CD14-positive monocyte (primary cell): ENCODE results near the gene TAF15. TPM values are rescaled to one million over a fixed set of nuclear protein-coding genes. Genes with fewer than 3 reads are reported as not detected.

Source experiments
- DNase-seq, 3 donors: peaks; one replicate each; pipeline ENCODE4 v3.0.0-alpha.2; 2011 to 2022
- H2AFZ ChIP-seq: 2 replicates; pipeline ENCODE4 v1.6.0; 2012; ENCODE audit warnings: mild to moderate bottlenecking, low read depth, low read length, inconsistent platforms; ENCODE audit not compliant: insufficient read depth, poor library complexity, severe bottlenecking
- H3K27ac ChIP-seq, 2 donors: 1 replicate in 1 of 2; 2 replicates in 1 of 2; pipeline ENCODE4 v1.5.1; 2012 to 2013; ENCODE audit warnings: low read length in 2 of 2, control low read depth in 1 of 2, inconsistent platforms in 1 of 2, low read depth in 1 of 2, mild to moderate bottlenecking in 1 of 2
- H3K27me3 ChIP-seq, 2 donors: one replicate each; pipeline versions ENCODE4 v1.6.0 to v1.6.1; 2011 to 2013; ENCODE audit warnings: low read length in 2 of 2; ENCODE audit not compliant: control insufficient read depth in 2 of 2, insufficient read depth in 2 of 2
- H3K36me3 ChIP-seq, 2 donors: replicated peaks in 1 of 2; 1 replicate in 1 of 2; 2 replicates in 1 of 2; pipeline versions ENCODE4 v1.5.1 to v1.6.1; 2012 to 2013; ENCODE audit warnings: low read length in 2 of 2, control low read depth in 1 of 2, inconsistent platforms in 1 of 2, mild to moderate bottlenecking in 1 of 2; ENCODE audit not compliant: insufficient read depth in 2 of 2, control insufficient read depth in 1 of 2
- H3K4me1 ChIP-seq, 2 donors: 1 replicate in 1 of 2; 2 replicates in 1 of 2; pipeline versions ENCODE4 v1.5.1 to v1.6.1; 2012 to 2013; ENCODE audit warnings: low read length in 2 of 2, control low read depth in 1 of 2, inconsistent platforms in 1 of 2, mild to moderate bottlenecking in 1 of 2, moderate library complexity in 1 of 2; ENCODE audit not compliant: insufficient read depth in 2 of 2, control insufficient read depth in 1 of 2
- H3K4me2 ChIP-seq: replicated peaks from 2 replicates; pipeline ENCODE3; 2012; ENCODE audit warnings: low read length, moderate library complexity, mild to moderate bottlenecking; ENCODE audit not compliant: poor library complexity, severe bottlenecking; ENCODE audit errors: extremely low read depth
- H3K4me3 ChIP-seq, 3 experiments: fragments of 200-600 bp in 1 of 3; sonication (generic) in 1 of 3; replicated peaks in 1 of 3; 1 replicate in 2 of 3; 2 replicates in 1 of 3; pipeline ENCODE4 v1.5.1; 2011 to 2013; ENCODE audit warnings: low read length in 3 of 3, mild to moderate bottlenecking in 3 of 3, control low read depth in 2 of 3, low read depth in 2 of 3, inconsistent platforms in 1 of 3, moderate library complexity in 1 of 3
- H3K79me2 ChIP-seq: 2 replicates; pipeline ENCODE4 v1.6.0; 2012; ENCODE audit warnings: mild to moderate bottlenecking, control low read depth, inconsistent platforms, low read length, moderate library complexity; ENCODE audit not compliant: insufficient read depth
- H3K9ac ChIP-seq: 2 replicates; pipeline ENCODE4 v1.6.0; 2017; ENCODE audit warnings: low read length, mild to moderate bottlenecking; ENCODE audit not compliant: insufficient read depth, poor library complexity, severe bottlenecking
- H3K9me3 ChIP-seq, 2 donors: replicated peaks in 1 of 2; 1 replicate in 1 of 2; 2 replicates in 1 of 2; pipeline versions ENCODE4 v1.5.1 to v1.6.1; 2012 to 2013; ENCODE audit warnings: low read length in 2 of 2, control low read depth in 1 of 2; ENCODE audit not compliant: control insufficient read depth in 1 of 2, insufficient read depth in 1 of 2
- H4K20me1 ChIP-seq: 2 replicates; pipeline ENCODE4 v1.6.0; 2012; ENCODE audit warnings: mild to moderate bottlenecking, low read length, control low read depth, moderate library complexity; ENCODE audit not compliant: insufficient read depth
- H3K27ac Mint-ChIP-seq, 7 donors: one replicate each; pipeline ENCODE4 v1.8.0; 2020; ENCODE audit warnings: mild to moderate bottlenecking in 7 of 7, mixed read lengths in 7 of 7, moderate library complexity in 6 of 7, inconsistent platforms in 2 of 7
- H3K27me3 Mint-ChIP-seq, 3 donors: one replicate each; pipeline ENCODE4 v1.8.0; 2021 to 2022; ENCODE audit warnings: low read depth in 3 of 3, mild to moderate bottlenecking in 3 of 3, mixed read lengths in 3 of 3, moderate library complexity in 3 of 3, inconsistent platforms in 1 of 3
- H3K36me3 Mint-ChIP-seq, 2 donors: one replicate each; pipeline ENCODE4 v1.8.0; 2020; ENCODE audit warnings: mixed read lengths in 2 of 2, inconsistent platforms in 1 of 2, mild to moderate bottlenecking in 1 of 2
- H3K4me1 Mint-ChIP-seq: one replicate; pipeline ENCODE4 v1.8.0; 2020; ENCODE audit warnings: mild to moderate bottlenecking, mixed read lengths
- H3K4me3 Mint-ChIP-seq, 2 donors: one replicate each; pipeline ENCODE4 v1.8.0; 2020; ENCODE audit warnings: mild to moderate bottlenecking in 2 of 2, mixed read lengths in 2 of 2, moderate library complexity in 1 of 2
- H3K9me3 Mint-ChIP-seq, 7 donors: one replicate each; pipeline ENCODE4 v1.8.0; 2020 to 2022; ENCODE audit warnings: mixed read lengths in 7 of 7, mild to moderate bottlenecking in 6 of 7, moderate library complexity in 6 of 7, inconsistent platforms in 2 of 7
- CTCF ChIP-seq: fragments of 200-600 bp; IDR thresholded peaks from one replicate; pipeline ENCODE4 v1.8.0; 2022; ENCODE audit warnings: antibody characterized with exemption, mild to moderate bottlenecking
- WGBS: methylation state at CpG from one replicate; pipeline ENCODE4 v1.1.5; 2013; ENCODE audit warnings: missing lambda C conversion rate; ENCODE audit not compliant: insufficient coverage; 5-methylcytosine and 5-hydroxymethylcytosine counted together
- intact Hi-C, 2 donors: fragments of 100-400 bp; cut with micrococcal nuclease; formaldehyde crosslinking; loops; one replicate each; pipeline versions ENCODE4 v1.15.0 to v1.15.1; 2023
- polyA plus RNA-seq, 3 donors: library from polyadenylated mRNA; depleted of rRNA in 1 of 3; unstranded in 2 of 3; stranded (reverse) in 1 of 3; fragments of 300-500 nt in 2 of 3; fragments of >200 nt in 1 of 3; fragmentation: Illumina TruSeq in 2 of 3; gene quantifications; 1 replicate in 2 of 3; 2 replicates in 1 of 3; pipeline ENCODE4 v1.2.3, GENCODE V29; 2012 to 2021

The TAF15 gene
- polyA plus RNA-seq, 3 donors, result 6.0 to 50.6 (median 16.3) TPM

DNA sequence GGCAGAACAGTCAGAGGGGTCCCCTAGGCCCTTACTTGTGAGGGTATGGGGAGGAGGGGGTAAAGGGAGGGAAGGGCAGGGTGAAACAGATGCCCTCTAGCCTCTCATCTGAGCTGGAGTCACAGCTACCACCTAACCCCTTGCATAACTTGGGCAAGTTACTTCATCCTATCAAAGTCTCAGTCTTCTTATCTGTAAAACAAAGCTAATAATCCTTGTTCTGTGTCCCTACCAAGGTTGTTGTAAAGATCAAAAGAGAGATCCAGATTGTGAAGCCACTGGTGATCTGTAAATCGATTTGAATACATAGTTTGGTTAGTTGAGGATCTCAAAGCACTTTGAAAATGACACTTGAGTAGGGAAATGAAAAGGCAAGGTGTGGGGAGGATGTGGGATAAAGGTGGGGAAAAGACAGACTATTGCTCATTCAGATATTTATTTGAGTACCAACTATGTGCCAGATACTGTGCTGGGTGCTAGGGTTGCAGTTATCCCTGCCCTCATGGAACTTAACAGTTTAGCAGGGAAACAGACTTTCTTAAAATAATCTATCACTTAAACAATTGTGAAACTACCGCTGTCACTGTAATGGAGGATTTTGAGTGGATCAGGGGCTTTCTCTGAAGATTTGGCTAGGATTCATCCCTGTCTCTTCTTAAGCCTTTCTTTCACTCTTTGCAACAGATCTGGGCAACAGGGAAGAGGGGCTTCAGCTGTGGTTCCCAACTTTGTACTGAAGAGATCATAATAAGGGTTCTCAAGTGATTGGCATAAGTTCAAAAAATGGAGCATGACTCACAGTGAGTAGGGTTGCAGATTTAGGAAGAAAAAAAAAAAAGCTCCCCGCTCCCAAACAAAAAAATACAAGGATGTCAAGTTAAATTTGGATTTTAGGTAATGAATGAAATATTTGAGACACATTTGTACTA, 56.4 kb downstream of the TAF15 start:
- peaks cover 17% of the 10 kb centered on the region for H3K4me1 Mint-ChIP-seq
- no peaks in the 10 kb centered on the region for H4K20me1 ChIP-seq

More for the DNA sequence above, 56.4 kb downstream of the TAF15 start:
- Histone ChIP-seq H3K4me3 (no peak overlapping the region), H3K79me2 (no peaks in the 10 kb centered on the region), H3K9me3 (no peaks in the 10 kb centered on the region), H3K27ac (peak overlapping the region in 1 of 2 donors; percentile 33), H3K9ac (no peak overlapping the region), H3K27me3 (no peaks in the 10 kb centered on the region), H3K4me1 (peaks cover 9 to 16% of the 10 kb centered on the region in 2 donors), H3K36me3 (no peaks in the 10 kb centered on the region), H2AFZ (no peak overlapping the region), H3K4me2 (no peak overlapping the region)
- Mint-ChIP-seq H3K27ac (peak overlapping the region in 1 of 7 donors; percentile 38), H3K4me3 (no peak overlapping the region), H3K27me3 (peaks cover 0 to 2% (median 0%) of the 10 kb centered on the region in 3 donors), H3K9me3 (peaks cover 0 to 2% (median 0%) of the 10 kb centered on the region in 7 donors), H3K36me3 (no peaks in the 10 kb centered on the region)
- WGBS, result 67% methylated on average over 1 of the region's 3 CpGs
- DNase-seq, result peak in 1 of 3 donors; percentile 15
- TF ChIP-seq CTCF, result no peak
- intact Hi-C loops, result no loop called here
